ENCODE results near the gene PITX3.
"Not testable (repeated sequence)": the region's sequence is repeated elsewhere in the genome, so short reads cannot be mapped to it uniquely, and the experiment has no call there.

Gene PITX3

DNA sequence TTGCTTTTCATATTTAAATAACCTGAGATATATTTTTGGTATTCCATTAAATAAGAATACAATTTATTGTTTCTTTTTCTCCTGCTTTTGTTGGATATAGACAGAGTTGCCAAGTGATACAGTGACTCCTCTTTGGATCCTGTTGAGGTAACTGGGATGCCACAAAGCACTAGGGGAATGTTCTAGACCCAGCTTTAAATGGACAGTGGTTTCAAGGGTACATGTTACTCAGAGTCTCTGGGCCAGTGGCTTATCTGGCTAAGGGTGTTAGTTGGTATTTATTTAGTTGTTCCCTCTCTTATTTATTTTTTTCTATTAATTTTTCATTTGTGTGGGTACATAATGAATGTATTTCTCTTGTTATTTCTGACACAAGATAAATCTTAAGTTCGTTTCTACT lies 13.1 kb upstream of the PITX3 start:
- DNase-seq, result no peak

DNA sequence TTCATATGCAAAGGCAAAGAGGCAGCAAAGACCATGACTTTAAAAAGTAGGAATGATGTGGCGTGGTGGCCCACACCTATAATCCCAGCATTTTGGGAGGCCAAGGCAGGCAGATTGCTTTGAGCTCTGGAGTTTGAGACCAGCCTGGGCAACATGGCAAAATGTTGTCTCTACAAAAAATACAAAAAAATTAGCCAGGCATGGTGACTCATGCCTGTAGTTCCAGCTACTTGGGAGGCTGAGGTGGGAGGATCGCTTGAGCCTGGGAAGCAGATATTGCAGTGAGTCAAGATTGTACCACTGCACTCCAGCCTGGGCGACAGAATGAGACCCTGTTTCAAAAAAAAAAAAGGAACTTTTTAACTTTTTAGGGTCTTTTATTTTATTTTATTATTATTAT lies 11.2 kb upstream of the PITX3 start:
- not testable (repeated sequence) for DNase-seq

GRCh38 chr10:102247734-102248133 lies 6.4 kb upstream of the PITX3 start:
- no peak for DNase-seq

- no peak for DNase-seq
Observed at GRCh38 chr10:102246261-102246660, 4.9 kb upstream of the PITX3 start.

GRCh38 chr10:102245932-102246251 lies 4.6 kb upstream of the PITX3 start:
- no peak for DNase-seq

- peak; percentile 98 for DNase-seq
Observed at GRCh38 chr10:102245082-102245931, 4.0 kb upstream of the PITX3 start, which contains the start of gene GBF1. Gene GBF1, plus strand, starts transcription at chr10:102245532. Its CDS starts 13,407 bp downstream, at chr10:102258939.

DNA sequence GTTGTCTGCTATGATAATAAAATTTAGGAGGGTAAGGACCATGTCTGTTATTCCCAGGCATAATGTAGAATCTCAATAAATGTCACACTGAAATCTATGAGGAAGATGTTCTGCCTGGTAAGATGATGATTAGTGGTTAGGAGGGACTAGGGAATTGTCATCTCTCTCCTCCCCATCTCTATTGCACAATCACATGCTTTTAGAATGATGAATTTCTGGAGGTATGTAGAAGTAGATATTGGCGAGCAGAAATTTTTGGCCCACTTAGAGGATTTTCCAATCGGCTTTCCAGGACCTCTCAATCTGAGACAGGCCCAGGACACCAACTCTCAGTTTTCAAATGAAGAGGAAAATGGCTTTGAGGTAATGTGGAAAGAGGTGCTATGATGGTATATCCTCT lies 2.0 kb upstream of the PITX3 start:
- DNase-seq, result no peak

- no peak for DNase-seq
Observed at GRCh38 chr10:102242118-102242485, 790 bp upstream of the PITX3 start.

GRCh38 chr10:102241032-102241443 lies 274 bp downstream of the PITX3 start:
- DNase-seq, result no peak

DNA sequence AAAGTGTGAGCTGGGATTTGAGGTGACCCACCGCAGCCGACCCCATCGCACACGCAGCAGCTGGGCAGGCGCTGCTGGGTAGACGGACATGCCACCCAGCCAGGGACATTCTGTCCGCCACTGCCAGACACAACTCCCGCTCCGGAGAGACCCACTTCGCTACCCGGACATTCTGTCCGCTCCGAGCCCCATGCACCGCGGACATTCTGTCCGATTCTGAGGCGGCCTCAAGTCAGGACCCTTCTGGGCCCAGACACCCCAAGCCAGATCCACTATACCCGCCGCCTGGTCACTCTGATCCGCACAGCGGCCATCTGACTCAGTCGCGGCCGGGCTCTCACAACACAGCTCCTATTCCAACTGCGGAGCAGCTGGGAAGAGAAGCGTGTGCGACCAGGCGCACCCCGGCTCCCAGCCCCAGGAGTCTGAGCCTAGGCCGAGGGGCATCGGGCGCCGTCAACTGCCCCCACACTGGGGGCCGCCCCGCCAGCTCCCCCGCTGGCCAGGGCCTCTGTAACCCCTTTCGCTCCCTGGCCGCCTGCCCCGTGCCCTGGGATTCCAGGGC lies 763 bp downstream of the PITX3 start:
- no peak for DNase-seq

GRCh38 chr10:102237711-102238252 lies 3.5 kb downstream of the PITX3 start:
- no peak for DNase-seq

DNA sequence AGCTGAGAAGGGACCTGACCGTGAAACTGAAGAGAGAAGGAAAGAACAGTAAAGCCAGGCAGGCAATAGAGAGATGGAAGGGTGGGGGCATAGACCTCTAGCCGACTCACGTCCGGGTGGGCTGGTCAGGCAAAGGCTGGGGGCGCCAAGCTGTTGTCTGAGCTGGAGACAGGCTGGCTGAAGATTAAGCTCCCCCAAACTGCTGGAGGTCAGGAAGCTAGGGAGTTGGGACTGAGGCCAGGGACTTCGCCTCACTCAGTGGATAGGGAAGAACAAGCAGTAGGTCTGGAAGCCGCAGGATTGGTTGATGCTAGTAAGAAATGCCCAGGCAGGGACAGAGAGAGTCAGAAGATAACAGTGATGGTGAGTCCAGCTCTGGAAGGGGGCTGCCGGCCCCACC lies 5.3 kb downstream of the PITX3 start:
- no peak for DNase-seq

GRCh38 chr10:102235598-102235920 lies 5.8 kb downstream of the PITX3 start:
- DNase-seq, result no peak

DNA sequence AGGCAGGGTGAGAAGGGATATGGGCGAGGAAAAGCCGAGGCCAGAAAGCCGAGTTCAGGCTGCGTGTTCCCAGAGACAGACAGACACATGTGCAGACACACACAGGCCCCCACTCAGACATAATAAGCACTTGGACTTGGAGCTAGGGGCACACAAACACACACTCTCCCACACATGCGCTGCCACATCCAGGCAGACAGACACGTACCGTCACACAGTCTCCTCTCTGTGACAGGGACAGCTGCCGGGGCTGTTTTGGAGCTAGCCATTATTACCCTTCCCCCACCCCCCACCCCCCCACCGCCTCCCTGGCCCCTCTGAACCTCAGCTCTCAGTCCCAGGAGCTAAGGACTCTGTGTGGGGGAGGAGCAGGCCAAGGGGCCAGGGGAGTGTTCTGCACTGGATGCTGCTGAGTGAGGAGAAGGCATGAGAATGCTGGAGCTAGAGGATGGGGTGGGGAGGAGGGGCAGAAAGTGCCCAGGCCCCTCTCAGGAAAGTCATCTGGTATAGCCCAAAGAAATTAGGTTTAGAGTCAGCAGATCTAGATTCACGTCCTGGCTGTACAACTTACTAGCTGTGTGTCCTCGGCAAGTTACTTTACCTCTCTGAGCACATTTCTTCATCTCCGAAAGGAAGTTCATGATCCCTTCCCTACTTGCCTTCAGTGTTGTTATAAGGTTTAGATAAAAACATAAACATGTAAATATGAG lies 6.3 kb downstream of the PITX3 start:
- no peak for DNase-seq

GRCh38 chr10:102233997-102234396 lies 7.3 kb downstream of the PITX3 start:
- DNase-seq, result no peak

DNA sequence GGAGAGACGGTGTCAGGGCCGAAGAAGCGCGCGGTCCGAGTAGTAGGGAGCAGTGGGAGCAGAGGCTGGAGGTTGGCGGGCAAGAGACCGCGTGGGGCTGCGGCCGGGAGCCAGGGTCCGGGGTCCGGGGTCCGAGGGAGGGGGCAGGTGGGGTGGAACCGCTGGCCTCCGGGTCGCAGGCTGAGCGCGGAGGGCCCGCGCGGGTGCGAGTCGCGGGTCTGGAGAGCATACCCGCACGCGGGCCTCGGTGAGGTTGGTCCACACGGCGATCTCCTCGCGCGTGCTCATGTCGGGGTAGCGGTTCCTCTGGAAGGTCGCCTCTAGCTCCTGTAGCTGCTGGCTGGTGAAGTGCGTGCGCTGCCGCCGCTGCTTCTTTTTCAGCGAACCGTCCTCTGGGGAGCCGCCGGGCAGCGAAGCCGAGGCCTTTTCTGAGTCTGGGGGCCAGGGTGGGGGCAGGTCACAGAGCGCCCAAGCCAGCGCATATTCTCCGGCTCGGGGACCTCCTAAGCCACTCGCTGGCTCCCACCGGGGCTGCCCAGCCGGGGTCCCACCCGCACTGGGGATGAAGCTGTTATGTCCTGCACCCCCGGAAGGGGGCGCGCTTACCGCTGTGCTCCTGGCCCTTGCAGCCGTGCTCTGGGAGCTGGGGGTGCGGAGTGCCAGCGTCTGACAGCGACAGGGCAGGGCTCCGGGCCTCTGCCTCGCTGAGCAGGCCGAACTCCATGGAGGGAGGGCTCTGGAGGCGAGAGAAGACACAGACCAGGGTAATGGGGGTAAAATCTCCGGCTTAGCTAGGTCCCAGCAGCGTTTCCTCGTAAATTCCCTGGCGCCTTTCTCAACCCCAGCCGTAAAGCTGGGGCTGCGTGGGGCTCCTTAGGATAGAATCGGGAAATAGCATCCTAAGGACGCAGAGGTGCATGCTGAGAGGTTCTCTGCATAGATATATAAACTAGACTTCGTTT lies 9.7 kb downstream of the PITX3 start:
- DNase-seq, result no peak

DNA sequence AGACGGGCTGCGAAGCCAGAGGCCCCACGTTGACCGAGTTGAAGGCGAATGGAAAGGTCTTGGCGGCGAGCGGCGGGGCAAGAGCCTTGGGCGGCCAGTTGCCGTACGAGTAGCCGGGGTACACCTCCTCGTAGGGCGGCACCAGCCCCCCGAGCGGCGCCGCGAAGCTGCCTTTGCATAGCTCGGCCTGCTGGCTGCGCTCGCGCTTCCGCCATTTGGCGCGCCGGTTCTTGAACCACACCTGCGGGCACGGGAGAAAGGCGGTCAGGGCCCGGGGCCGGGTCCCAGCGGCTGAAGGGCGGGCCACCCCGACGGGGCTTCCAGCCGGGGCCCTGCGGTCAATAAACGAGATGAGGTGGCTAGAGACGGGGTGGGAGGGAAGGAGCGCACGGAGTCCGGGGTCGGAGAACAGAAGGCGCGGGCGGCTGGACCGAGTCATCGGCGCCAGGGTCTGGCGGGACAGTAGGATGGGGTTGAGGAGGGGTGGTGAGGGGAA lies 10.4 kb downstream of the PITX3 start:
- no peak for DNase-seq

- no peak for DNase-seq
Observed at GRCh38 chr10:102230264-102230860, 10.9 kb downstream of the PITX3 start.

DNA sequence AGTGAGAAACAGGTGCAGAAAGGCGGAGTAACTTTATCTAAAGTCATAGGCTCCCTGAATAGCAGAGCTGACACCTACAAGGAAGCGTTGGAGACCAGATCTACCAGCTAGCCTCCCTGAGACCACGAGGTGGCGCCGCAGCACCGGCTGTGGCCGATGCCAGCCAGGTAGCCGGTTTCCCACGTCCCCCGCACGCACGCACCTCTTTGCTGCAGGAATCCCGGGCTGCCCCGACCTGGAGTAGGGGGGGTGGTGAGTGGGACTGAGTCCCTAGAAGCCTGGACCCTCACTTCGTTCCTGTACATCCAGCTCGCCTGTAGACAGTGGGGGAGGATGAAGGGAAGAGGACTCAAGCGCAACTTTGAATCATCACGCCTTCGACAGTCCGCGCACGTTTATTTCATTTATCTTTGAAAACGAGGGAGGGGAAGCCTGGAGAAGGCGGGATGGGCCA lies 11.5 kb downstream of the PITX3 start:
- DNase-seq, result no peak

DNA sequence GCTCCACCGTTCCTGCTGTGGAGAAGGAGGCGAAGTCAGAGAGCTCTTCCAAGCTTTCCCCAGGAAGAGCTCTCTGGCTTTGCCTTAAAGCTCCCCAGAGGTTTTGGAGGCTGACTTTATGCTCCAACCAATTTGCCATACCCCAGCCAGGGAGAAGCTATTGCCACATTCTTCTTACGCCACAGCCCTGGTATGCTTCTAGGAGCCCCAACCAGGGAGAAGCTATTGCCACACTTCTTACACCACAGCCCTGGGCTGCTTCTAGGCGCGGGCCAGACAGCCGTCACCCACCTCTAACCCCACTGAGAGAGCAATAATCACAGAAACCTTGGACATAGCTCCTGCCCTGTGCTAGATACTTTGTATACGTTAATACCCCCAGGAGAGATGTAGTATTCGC lies 14.3 kb downstream of the PITX3 start:
- DNase-seq, result no peak

- DNase-seq, result no peak
Observed at GRCh38 chr10:102226542-102226870, 14.8 kb downstream of the PITX3 start.
